Measurements from ENCODE around the gene CEP112. TPM values are rescaled to one million over a fixed set of nuclear protein-coding genes. Genes with fewer than 3 reads are reported as not detected.
"Not testable (repeated sequence)": the region's sequence is repeated elsewhere in the genome, so short reads cannot be mapped to it uniquely, and the experiment has no call there.

CEP112 gene
- total RNA-seq, 1 donor from 2014 or later: 10.8 TPM

GRCh38 chr17:65772989-65773388, 418.9 kb downstream of the CEP112 start:
- no peak for DNase-seq

- no peak for DNase-seq
Measured at GRCh38 chr17:65771704-65772103, 420.2 kb downstream of the CEP112 start.

- no peak for DNase-seq
Measured at GRCh38 chr17:65763786-65764185, 428.1 kb downstream of the CEP112 start.

GRCh38 chr17:65762973-65763372, 429.0 kb downstream of the CEP112 start:
- DNase-seq: no peak

- DNase-seq: no peak
Measured at GRCh38 chr17:65759532-65759931, 432.4 kb downstream of the CEP112 start.

- DNase-seq: no peak
Measured at GRCh38 chr17:65756760-65757159, 435.2 kb downstream of the CEP112 start.

GRCh38 chr17:65755799-65756198, 436.1 kb downstream of the CEP112 start:
- no peak for DNase-seq

- no peak for DNase-seq
Measured at GRCh38 chr17:65754630-65755029, 437.3 kb downstream of the CEP112 start.

GRCh38 chr17:65754081-65754480, 437.9 kb downstream of the CEP112 start:
- DNase-seq: no peak

- no peak for DNase-seq
Measured at GRCh38 chr17:65753348-65753747, 438.6 kb downstream of the CEP112 start.

GRCh38 chr17:65751263-65751662, 440.7 kb downstream of the CEP112 start:
- DNase-seq: no peak

- DNase-seq: no peak
Measured at GRCh38 chr17:65750631-65751115, 441.3 kb downstream of the CEP112 start.

GRCh38 chr17:65750166-65750565, 441.8 kb downstream of the CEP112 start:
- DNase-seq: no peak

GRCh38 chr17:65749479-65749878, 442.5 kb downstream of the CEP112 start:
- no peak for DNase-seq

GRCh38 chr17:65745241-65745640, 446.7 kb downstream of the CEP112 start:
- DNase-seq: no peak

GRCh38 chr17:65743308-65743655, 448.7 kb downstream of the CEP112 start:
- DNase-seq: no peak

- no peak for DNase-seq
Measured at GRCh38 chr17:65742403-65743307, 449.3 kb downstream of the CEP112 start.

GRCh38 chr17:65741710-65742109, 450.2 kb downstream of the CEP112 start:
- no peak for DNase-seq

- DNase-seq: no peak
Measured at GRCh38 chr17:65739034-65739433, 452.9 kb downstream of the CEP112 start.

GRCh38 chr17:65737451-65737850, 454.5 kb downstream of the CEP112 start:
- DNase-seq: no peak

- DNase-seq: no peak
Measured at GRCh38 chr17:65733314-65733713, 458.6 kb downstream of the CEP112 start.

GRCh38 chr17:65732667-65733066, 459.3 kb downstream of the CEP112 start:
- not testable (repeated sequence) for DNase-seq

- DNase-seq: no peak
Measured at GRCh38 chr17:65730711-65731169, 461.2 kb downstream of the CEP112 start.

GRCh38 chr17:65729207-65729606, 462.7 kb downstream of the CEP112 start:
- no peak for DNase-seq

All from occipital lobe (tissue), 2 donors.